Endothelial cell of umbilical vein (primary cell): ENCODE results near the gene C14orf180.

Experiments
- CTCF ChIP-seq, 2 donors: IDR thresholded peaks; 1 replicate in 1 of 2; 2 replicates in 1 of 2; pipeline ENCODE4 v1.5.1; 2011; ENCODE audit warnings: low read length in 2 of 2, mild to moderate bottlenecking in 2 of 2, moderate library complexity in 2 of 2, control low read depth in 1 of 2, inconsistent platforms in 1 of 2, low read depth in 1 of 2; ENCODE audit not compliant: insufficient read depth in 1 of 2; ENCODE audit errors: extremely low read depth in 1 of 2
- FOS ChIP-seq: IDR thresholded peaks from 2 replicates; pipeline ENCODE4 v1.6.1; 2011; ENCODE audit warnings: mild to moderate bottlenecking, low read length, moderate library complexity, borderline replicate concordance; ENCODE audit not compliant: insufficient read depth
- JUN ChIP-seq: IDR thresholded peaks from 2 replicates; pipeline ENCODE4 v1.6.1; 2011; ENCODE audit warnings: borderline replicate concordance, low read depth; ENCODE audit not compliant: insufficient read length, insufficient read depth
- MAX ChIP-seq: IDR thresholded peaks from 2 replicates; pipeline ENCODE4 v1.6.1; 2011; ENCODE audit not compliant: insufficient read depth, insufficient read length
- POLR2A ChIP-seq: IDR thresholded peaks from 2 replicates; pipeline ENCODE4 v1.6.1; 2012; ENCODE audit warnings: low read depth, mild to moderate bottlenecking, control low read depth, low read length

- TF ChIP-seq CTCF (IDR thresholded peaks at IDR 0.05; ENCODE audit: extremely low read depth in 1 of 2, insufficient read depth in 1 of 2, low read depth in 1 of 2, low read length in 2 of 2) (no peak), FOS (no peak), MAX (no peak), POLR2A (no peak), JUN (no peak)
Measured at GRCh38 chr14:104554608-104555429, 24.7 kb upstream of the C14orf180 start.
